Stimulated activated naive CD4-positive, alpha-beta T cell (primary cell): ENCODE data around the gene TBC1D28.
"Not testable (repeated sequence)": the region's sequence is repeated elsewhere in the genome, so short reads cannot be mapped to it uniquely, and the experiment has no call there.

Source experiments
- DNase-seq, 6 experiments: peaks; one replicate each; lab custom pipeline; 2025; lab: John Stamatoyannopoulos, UW

TBC1D28 gene

GRCh38 chr17:18613016-18613415 lies 31.2 kb downstream of the TBC1D28 start:
- not testable (repeated sequence) for DNase-seq

GRCh38 chr17:18593138-18593537 lies 51.1 kb downstream of the TBC1D28 start:
- not testable (repeated sequence) for DNase-seq
